ENCODE results near the gene SLC38A7.

SLC38A7 gene

DNA sequence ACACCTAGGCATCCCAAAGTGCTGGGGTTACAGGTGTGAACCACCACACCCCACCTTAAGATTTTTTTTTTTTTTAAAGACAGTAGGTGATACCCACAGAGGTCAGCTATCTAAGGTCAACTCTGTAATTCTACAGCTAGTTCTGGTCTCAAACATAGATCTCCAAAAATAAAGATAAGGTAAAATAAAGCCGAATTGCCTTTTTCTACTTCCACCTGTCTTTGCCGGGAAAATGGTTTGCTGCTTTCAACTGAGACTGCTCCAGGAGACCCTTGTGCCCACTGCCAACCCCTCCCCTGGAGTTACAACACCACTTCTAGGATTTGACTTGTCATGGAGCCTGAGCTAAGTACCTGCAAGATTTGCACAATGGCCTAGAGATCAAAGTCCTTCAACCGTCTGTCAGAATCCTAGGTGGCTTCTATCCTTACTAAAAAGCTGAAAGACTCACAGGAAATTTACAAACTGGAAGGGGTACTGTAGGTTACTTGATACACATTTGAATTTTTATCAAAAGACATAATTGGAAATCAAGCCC, 50.2 kb downstream of the SLC38A7 start:
- no peak for DNase-seq

DNA sequence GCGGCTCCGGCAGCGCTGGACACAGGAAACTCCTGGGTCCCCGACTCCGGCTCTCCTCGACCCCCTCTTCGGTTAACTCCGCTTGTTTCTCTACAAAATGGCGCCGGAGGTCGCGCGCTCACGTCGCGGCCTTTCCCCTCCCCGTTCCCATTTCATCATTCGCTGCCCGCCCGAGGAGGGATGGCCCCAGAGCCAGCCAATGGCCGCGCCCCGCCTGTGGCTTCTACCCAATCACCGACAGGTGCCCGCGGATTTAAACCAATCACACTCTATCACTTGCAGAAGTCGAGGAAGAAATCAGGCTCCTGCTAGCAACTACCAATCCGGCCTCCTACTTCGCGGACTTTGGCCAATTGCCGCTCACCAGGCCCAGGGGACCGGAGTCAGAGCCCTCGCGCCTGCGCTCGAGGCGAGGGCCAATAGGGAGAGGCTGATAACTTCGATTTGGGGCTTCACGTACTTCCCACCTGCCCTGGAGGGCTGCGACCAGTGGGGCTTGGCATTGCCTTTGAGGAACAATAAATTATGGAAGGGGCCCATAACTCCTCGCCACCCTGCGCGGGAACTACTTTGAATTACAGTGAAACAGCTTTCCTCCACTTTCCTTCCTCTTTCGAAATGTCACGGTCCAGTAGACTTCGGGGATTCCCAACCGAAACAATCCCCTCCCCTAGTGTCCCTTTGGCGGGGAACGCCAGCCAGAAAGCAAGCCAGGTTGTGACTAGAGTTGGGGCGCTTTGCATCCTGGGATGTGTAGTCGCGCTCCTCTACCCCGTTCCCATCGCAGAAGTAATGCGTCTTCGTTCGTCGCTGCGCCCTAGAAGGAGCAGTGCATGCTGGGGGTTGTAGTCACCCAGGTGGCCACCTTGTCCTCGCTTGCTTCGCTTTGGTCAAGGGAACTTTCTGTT, 54.6 kb downstream of the SLC38A7 start, which contains the start of gene CNOT1:
Gene CNOT1, minus strand, starts transcription at position 94 of the 908 bp plus-strand sequence. CDS start 30,489 bp downstream, outside the sequence.
- DNase-seq: peak; percentile 99

DNA sequence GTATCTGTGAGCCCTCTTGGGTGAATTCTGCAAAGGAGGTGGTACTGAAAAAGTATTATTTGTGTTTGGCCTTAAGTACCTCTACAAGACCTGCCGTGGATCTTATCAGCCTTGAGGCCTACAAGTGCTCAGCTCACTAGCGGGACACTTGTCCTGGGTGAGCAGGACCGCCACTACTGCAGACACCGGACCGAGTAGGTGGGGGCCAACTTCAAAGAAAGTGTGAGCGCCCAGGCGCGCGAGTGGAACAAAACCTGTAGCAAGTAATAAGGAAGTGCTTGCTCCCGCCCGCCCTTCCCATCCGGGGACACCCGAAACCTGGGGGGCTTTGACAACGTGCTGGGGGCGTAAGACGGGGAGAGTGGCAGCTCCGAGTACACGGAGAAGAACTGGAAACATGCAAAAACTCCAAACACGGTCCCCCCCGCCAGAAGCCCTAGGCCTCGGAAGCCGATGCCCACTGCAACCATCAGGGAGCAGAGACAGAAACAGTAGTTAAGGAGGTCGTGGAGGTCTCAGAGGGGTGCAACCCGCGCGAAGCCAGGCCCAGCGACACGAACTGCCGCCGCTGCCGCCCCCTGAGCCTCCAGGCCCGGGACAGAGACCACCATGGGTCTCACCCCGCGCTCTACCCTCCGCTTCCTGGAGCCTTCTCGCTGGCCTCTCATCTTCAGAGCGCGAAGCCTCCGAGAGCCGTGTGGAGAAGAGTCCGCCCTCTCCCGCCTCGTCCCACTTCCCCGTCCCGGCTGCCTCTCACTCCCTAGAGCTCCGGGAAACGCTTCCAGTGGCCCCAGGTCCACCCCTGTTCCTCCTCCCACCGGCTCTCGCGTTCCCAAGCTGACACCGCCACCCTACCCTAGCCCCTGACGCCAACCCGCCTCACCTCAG, 55.5 kb downstream of the SLC38A7 start:
- DNase-seq: peak; percentile 42

DNA sequence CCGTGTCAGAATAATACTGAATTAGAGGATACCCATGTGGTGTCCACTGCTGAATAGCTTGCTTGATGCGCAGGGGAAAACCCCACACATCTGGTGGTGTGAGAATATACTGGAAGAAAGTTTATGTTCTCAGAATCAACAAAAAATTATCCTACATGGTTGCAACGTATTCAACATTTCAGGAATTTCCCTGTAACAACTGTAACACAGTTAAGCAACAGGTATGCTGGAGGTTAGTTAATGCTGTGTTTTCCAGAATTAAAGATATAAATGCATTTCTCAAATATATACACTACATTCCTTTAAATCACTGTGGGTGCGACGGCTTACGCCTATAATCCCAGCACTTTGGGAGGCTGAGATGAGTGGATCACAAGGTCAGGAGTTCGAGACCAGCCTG, 60.4 kb downstream of the SLC38A7 start:
- no peak for DNase-seq

DNA sequence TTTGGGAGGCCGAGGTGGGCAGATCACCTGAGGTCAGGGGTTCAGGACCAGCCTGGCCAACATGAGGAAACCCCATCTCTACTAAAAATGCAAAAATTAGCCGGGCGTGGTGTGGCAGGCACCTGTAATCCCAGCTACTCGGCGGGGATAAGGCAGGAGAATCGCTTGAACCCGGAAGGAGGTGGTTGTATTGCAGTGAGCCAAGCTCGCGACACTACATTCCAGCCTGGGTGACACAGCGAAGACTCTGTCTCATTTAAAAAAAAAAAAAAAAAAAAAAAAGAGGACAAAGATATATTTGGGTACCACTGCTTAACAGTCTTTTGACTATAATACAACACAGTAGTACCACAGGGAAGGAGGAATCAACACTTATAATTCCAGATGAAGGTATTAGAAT, 64.2 kb downstream of the SLC38A7 start:
- DNase-seq: no peak

DNA sequence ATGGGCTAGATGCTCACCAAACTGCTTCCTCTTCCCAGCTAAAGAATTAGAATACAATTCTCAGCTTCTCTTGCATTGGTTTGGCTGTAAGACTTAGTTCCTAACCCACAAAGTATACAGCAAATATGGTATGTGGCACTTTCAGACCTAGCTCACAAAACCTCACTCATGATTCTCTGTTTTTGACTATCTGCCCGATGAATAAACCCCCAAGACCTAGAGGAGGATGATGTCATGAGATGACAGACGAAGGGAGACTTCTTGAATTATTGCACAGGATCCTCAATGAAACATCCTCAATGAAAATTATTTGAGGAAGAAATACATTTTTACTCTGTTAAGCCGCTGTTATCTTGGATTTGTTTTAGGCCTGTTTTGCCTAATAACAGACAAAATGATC, 69.3 kb downstream of the SLC38A7 start:
- DNase-seq: no peak
